Muscle layer of colon (tissue), 2 donors: Measurements from ENCODE around the gene HBD.

Source experiments
- H3K27ac ChIP-seq: one replicate; pipeline ENCODE4 v1.7.0; 2013; ENCODE audit warnings: low read depth, mild to moderate bottlenecking, low read length, moderate library complexity
- H3K27me3 ChIP-seq, 2 donors: one replicate each; pipeline ENCODE4 v1.7.0; 2013; ENCODE audit warnings: low read length in 2 of 2, mild to moderate bottlenecking in 2 of 2; ENCODE audit not compliant: insufficient read depth in 2 of 2, control insufficient read depth in 1 of 2
- H3K36me3 ChIP-seq: one replicate; pipeline ENCODE4 v1.7.0; 2013; ENCODE audit warnings: mild to moderate bottlenecking, low read length; ENCODE audit not compliant: insufficient read depth
- H3K4me1 ChIP-seq: one replicate; pipeline ENCODE4 v1.7.0; 2013; ENCODE audit warnings: mild to moderate bottlenecking, low read length; ENCODE audit not compliant: insufficient read depth
- H3K4me3 ChIP-seq, 2 donors: one replicate each; pipeline ENCODE4 v1.7.0; 2013; ENCODE audit warnings: low read length in 2 of 2, low read depth in 1 of 2, mild to moderate bottlenecking in 1 of 2, moderate library complexity in 1 of 2
- H3K9ac ChIP-seq: one replicate; pipeline ENCODE4 v1.7.0; 2013; ENCODE audit warnings: low read length
- H3K9me3 ChIP-seq: one replicate; pipeline ENCODE4 v1.7.0; 2013; ENCODE audit warnings: mild to moderate bottlenecking, low read length
- donor health status: abdominal sarcoma.
- donor health status: Adenocarcinoma of cecum.

HBD gene

GRCh38 chr11:5204787-5205186 lies 29.5 kb downstream of the HBD start:
- H3K4me1 ChIP-seq, result no peaks in the 10 kb centered on the region
- no peaks in the 10 kb centered on the region for H3K36me3 ChIP-seq
- H3K4me3 ChIP-seq, result no peak overlapping the region
- no peaks in the 10 kb centered on the region for H3K27me3 ChIP-seq
- no peaks in the 10 kb centered on the region for H3K9me3 ChIP-seq
- H3K9ac ChIP-seq, result no peak overlapping the region
- H3K27ac ChIP-seq, result no peak overlapping the region

- no peak overlapping the region for H3K27ac ChIP-seq
- no peaks in the 10 kb centered on the region for H3K27me3 ChIP-seq
- no peak overlapping the region for H3K9ac ChIP-seq
- no peaks in the 10 kb centered on the region for H3K9me3 ChIP-seq
- H3K4me3 ChIP-seq, result no peak overlapping the region
- no peaks in the 10 kb centered on the region for H3K4me1 ChIP-seq
- H3K36me3 ChIP-seq, result no peaks in the 10 kb centered on the region
Measured at GRCh38 chr11:5203366-5203765, 30.9 kb downstream of the HBD start.

- H3K36me3 ChIP-seq, result no peaks in the 10 kb centered on the region
- no peak within 1 kb of the TSS for H3K9ac ChIP-seq
- H3K4me1 ChIP-seq, result no peaks in the 10 kb centered on the region
- no peak within 1 kb of the TSS for H3K4me3 ChIP-seq
- no peaks in the 10 kb centered on the region for H3K27me3 ChIP-seq
- no peak within 1 kb of the TSS for H3K27ac ChIP-seq
- H3K9me3 ChIP-seq, result no peaks in the 10 kb centered on the region
Measured at GRCh38 chr11:5200582-5200981, 33.7 kb downstream of the HBD start, which contains the start of gene OR51V1. Gene OR51V1, minus strand, starts transcription at chr11:5200682. Its CDS starts 0 bp downstream, at chr11:5200682.

GRCh38 chr11:5198285-5198684 lies 36.0 kb downstream of the HBD start:
- no peak overlapping the region for H3K27ac ChIP-seq
- H3K9me3 ChIP-seq, result no peaks in the 10 kb centered on the region
- H3K27me3 ChIP-seq, result no peaks in the 10 kb centered on the region
- no peak overlapping the region for H3K9ac ChIP-seq
- no peak overlapping the region for H3K4me3 ChIP-seq
- no peaks in the 10 kb centered on the region for H3K36me3 ChIP-seq
- H3K4me1 ChIP-seq, result no peaks in the 10 kb centered on the region

- Histone ChIP-seq H3K4me3 (no peak overlapping the region), H3K9me3 (no peaks in the 10 kb centered on the region), H3K27ac (no peak overlapping the region)
Measured at GRCh38 chr11:5197536-5197935, 36.7 kb downstream of the HBD start.

GRCh38 chr11:5196731-5197130 lies 37.6 kb downstream of the HBD start:
- no peak overlapping the region for H3K27ac ChIP-seq
- H3K4me1 ChIP-seq, result no peaks in the 10 kb centered on the region
- no peaks in the 10 kb centered on the region for H3K9me3 ChIP-seq
- no peak overlapping the region for H3K4me3 ChIP-seq
- no peaks in the 10 kb centered on the region for H3K36me3 ChIP-seq
- no peaks in the 10 kb centered on the region for H3K27me3 ChIP-seq
- H3K9ac ChIP-seq, result no peak overlapping the region

More at GRCh38 chr11:5197536-5197935, 36.7 kb downstream of the HBD start:
- H3K9ac ChIP-seq, result no peak overlapping the region
- H3K27me3 ChIP-seq, result no peaks in the 10 kb centered on the region
- H3K4me1 ChIP-seq, result no peaks in the 10 kb centered on the region
- no peaks in the 10 kb centered on the region for H3K36me3 ChIP-seq

- Histone ChIP-seq H3K9me3 (no peaks in the 10 kb centered on the region), H3K36me3 (no peaks in the 10 kb centered on the region), H3K27ac (no peak overlapping the region), H3K27me3 (no peaks in the 10 kb centered on the region), H3K4me1 (no peaks in the 10 kb centered on the region), H3K9ac (no peak overlapping the region), H3K4me3 (no peak overlapping the region)
Measured at GRCh38 chr11:5196067-5196466, 38.2 kb downstream of the HBD start.

- H3K4me3 ChIP-seq, result no peak overlapping the region
- H3K27me3 ChIP-seq, result no peaks in the 10 kb centered on the region
- no peak overlapping the region for H3K9ac ChIP-seq
- H3K9me3 ChIP-seq, result no peaks in the 10 kb centered on the region
- no peak overlapping the region for H3K27ac ChIP-seq
- no peaks in the 10 kb centered on the region for H3K36me3 ChIP-seq
- H3K4me1 ChIP-seq, result no peaks in the 10 kb centered on the region
Measured at GRCh38 chr11:5192738-5193137, 41.5 kb downstream of the HBD start.

- Histone ChIP-seq H3K4me3 (no peak overlapping the region), H3K27me3 (no peaks in the 10 kb centered on the region), H3K9me3 (no peaks in the 10 kb centered on the region), H3K36me3 (no peaks in the 10 kb centered on the region), H3K9ac (no peak overlapping the region), H3K27ac (no peak overlapping the region), H3K4me1 (no peaks in the 10 kb centered on the region)
Measured at GRCh38 chr11:5188201-5188600, 46.1 kb downstream of the HBD start.
